ENCODE results near the gene ENO1. TPM values are rescaled to one million over a fixed set of nuclear protein-coding genes. Genes with fewer than 3 reads are reported as not detected.

Gene ENO1
- total and polyA plus RNA-seq, 4 donors: 270 to 499 (median 380) TPM

DNA sequence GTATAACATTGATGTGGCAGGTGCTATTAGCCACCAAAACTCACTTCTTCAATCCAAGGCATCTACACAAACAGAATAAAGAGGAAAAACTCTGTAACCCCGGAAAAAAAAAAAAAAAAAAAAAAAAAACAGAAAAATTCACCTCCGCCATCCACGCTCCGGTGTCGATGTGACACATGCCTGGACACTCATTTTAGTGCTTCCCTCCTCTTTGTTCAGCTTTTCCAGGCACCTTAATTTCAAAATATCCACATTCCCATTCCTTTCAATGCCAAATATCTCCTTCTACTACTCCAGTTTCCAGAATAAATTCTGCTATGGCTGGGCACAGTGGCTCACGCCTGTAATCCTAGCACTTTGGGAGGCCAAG lies 55.2 kb downstream of the ENO1 start:
- no peak overlapping the region for H3K9ac ChIP-seq (ENCODE audit: low read depth in 1 of 2, low read length in 2 of 2)

DNA sequence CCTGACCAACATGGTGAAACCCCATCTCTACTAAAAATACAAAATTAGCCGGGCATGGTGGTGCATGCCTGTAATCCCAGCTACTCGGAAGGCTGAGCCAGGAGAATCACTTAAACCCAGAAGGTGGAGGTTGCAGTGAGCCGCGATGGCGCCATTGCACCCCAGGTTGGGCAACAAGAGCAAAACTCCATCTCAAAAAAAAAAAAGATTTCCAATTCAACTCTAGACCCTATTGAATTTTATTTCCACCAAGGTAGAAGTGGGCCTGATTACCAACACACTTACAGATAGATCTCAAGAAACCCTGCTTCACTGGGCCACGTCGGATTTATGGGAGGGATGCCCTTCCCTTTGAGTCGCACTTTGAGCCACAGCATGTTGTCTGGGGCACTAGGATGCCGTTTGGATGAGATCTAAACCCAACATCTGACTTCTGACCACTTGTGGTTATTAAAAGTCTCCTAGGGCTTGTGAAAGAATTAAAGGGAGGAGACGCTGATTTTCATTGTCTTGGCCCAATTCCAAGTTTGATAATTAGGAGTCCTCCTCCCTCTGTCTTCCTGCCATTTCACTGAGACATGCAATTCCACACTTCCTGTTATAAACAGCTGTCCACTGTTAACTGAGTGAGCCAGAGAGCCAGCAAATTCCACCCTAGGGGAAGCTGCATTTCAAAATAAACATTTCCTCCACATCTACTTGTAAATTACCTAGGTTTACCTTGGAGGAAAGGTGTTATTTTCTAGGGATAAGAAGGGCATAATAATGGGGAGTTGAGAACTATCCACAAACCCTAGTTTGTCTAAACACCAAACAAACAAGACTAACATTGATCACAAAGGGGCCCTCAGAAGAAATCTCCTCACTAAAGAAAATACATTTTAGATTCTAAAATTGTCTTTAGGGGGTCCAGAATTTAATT lies 55.9 kb downstream of the ENO1 start:
- peaks cover 0 to 9% (median 5%) of the 10 kb centered on the region in 4 donors for H3K4me1 ChIP-seq (ENCODE audit: control insufficient read depth in 4 of 4, insufficient read depth in 4 of 4, low read length in 3 of 4)
- H3K27me3 ChIP-seq (ENCODE audit: control insufficient read depth in 4 of 4, insufficient read depth in 4 of 4, low read length in 3 of 4): no peaks in the 10 kb centered on the region
- WGBS: 70% methylated on average over 10 of the region's 10 CpGs
- H3K9me3 ChIP-seq (ENCODE audit: control insufficient read depth in 4 of 4, low read length in 3 of 4): no peaks in the 10 kb centered on the region
- TF ChIP-seq RXRA (IDR thresholded peaks at IDR 0.05): peak in 1 of 2 donors; percentile 12
- TF ChIP-seq HNF4G (IDR thresholded peaks at IDR 0.05): no peak
- TF ChIP-seq EGR1 (IDR thresholded peaks at IDR 0.05; ENCODE audit: low read depth in 2 of 2): no peak
- TF ChIP-seq TAF1 (conservative IDR thresholded peaks at IDR 0.05): no peak
- no peak for TF ChIP-seq YY1 (IDR thresholded peaks at IDR 0.05)
- TF ChIP-seq HNF4A (conservative IDR thresholded peaks at IDR 0.05): no peak
- peak; percentile 35 for TF ChIP-seq NR2F2 (IDR thresholded peaks at IDR 0.05)
- TF ChIP-seq FOXA2 (IDR thresholded peaks at IDR 0.05): no peak
- peak in 1 of 2 donors; percentile 35 for TF ChIP-seq GABPA (IDR thresholded peaks at IDR 0.05 in 1 of 2, conservative IDR thresholded peaks at IDR 0.05 in 1 of 2)
- TF ChIP-seq, protein P1, sequence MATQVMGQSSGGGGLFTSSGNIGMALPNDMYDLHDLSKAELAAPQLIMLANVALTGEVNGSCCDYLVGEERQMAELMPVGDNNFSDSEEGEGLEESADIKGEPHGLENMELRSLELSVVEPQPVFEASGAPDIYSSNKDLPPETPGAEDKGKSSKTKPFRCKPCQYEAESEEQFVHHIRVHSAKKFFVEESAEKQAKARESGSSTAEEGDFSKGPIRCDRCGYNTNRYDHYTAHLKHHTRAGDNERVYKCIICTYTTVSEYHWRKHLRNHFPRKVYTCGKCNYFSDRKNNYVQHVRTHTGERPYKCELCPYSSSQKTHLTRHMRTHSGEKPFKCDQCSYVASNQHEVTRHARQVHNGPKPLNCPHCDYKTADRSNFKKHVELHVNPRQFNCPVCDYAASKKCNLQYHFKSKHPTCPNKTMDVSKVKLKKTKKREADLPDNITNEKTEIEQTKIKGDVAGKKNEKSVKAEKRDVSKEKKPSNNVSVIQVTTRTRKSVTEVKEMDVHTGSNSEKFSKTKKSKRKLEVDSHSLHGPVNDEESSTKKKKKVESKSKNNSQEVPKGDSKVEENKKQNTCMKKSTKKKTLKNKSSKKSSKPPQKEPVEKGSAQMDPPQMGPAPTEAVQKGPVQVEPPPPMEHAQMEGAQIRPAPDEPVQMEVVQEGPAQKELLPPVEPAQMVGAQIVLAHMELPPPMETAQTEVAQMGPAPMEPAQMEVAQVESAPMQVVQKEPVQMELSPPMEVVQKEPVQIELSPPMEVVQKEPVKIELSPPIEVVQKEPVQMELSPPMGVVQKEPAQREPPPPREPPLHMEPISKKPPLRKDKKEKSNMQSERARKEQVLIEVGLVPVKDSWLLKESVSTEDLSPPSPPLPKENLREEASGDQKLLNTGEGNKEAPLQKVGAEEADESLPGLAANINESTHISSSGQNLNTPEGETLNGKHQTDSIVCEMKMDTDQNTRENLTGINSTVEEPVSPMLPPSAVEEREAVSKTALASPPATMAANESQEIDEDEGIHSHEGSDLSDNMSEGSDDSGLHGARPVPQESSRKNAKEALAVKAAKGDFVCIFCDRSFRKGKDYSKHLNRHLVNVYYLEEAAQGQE (IDR thresholded peaks at IDR 0.05): peak; percentile 22
- TF ChIP-seq RAD21 (IDR thresholded peaks at IDR 0.05): peak in 1 of 2 donors; percentile 24
- TF ChIP-seq, protein P2, sequence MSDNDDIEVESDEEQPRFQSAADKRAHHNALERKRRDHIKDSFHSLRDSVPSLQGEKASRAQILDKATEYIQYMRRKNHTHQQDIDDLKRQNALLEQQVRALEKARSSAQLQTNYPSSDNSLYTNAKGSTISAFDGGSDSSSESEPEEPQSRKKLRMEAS (IDR thresholded peaks at IDR 0.05): no peak
- TF ChIP-seq SP1 (IDR thresholded peaks at IDR 0.05): peak; percentile 38
- TF ChIP-seq JUND (IDR thresholded peaks at IDR 0.05): no peak
- TF ChIP-seq, protein P3, sequence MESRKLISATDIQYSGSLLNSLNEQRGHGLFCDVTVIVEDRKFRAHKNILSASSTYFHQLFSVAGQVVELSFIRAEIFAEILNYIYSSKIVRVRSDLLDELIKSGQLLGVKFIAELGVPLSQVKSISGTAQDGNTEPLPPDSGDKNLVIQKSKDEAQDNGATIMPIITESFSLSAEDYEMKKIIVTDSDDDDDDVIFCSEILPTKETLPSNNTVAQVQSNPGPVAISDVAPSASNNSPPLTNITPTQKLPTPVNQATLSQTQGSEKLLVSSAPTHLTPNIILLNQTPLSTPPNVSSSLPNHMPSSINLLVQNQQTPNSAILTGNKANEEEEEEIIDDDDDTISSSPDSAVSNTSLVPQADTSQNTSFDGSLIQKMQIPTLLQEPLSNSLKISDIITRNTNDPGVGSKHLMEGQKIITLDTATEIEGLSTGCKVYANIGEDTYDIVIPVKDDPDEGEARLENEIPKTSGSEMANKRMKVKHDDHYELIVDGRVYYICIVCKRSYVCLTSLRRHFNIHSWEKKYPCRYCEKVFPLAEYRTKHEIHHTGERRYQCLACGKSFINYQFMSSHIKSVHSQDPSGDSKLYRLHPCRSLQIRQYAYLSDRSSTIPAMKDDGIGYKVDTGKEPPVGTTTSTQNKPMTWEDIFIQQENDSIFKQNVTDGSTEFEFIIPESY (IDR thresholded peaks at IDR 0.05): no peak
- TF ChIP-seq CTCF (IDR thresholded peaks at IDR 0.05; ENCODE audit: low read depth, low read length, missing input control): no peak
- H3K9ac ChIP-seq (ENCODE audit: low read depth in 1 of 2, low read length in 2 of 2): no peak overlapping the region
- no peak for DNase-seq (ENCODE audit: low spot score)
- H3K36me3 ChIP-seq (ENCODE audit: control insufficient read depth in 4 of 4, insufficient read depth in 3 of 4, low read depth in 1 of 4, low read length in 3 of 4): no peaks in the 10 kb centered on the region
- no peak overlapping the region for H3K27ac ChIP-seq (ENCODE audit: low read depth in 1 of 2, low read length in 2 of 2)
- H3K4me3 ChIP-seq (ENCODE audit: low read depth in 1 of 3, low read length in 3 of 3): no peak overlapping the region

More for the DNA sequence above, 55.2 kb downstream of the ENO1 start:
- Histone ChIP-seq H3K27ac (ENCODE audit: low read depth in 1 of 2, low read length in 2 of 2) (peak overlapping the region in 1 of 2 donors; percentile 18), H3K36me3 (ENCODE audit: control insufficient read depth in 4 of 4, insufficient read depth in 3 of 4, low read depth in 1 of 4, low read length in 3 of 4) (no peaks in the 10 kb centered on the region), H3K9me3 (ENCODE audit: control insufficient read depth in 4 of 4, low read length in 3 of 4) (no peaks in the 10 kb centered on the region), H3K4me3 (ENCODE audit: low read depth in 1 of 3, low read length in 3 of 3) (no peak overlapping the region), H3K27me3 (ENCODE audit: control insufficient read depth in 4 of 4, insufficient read depth in 4 of 4, low read length in 3 of 4) (no peaks in the 10 kb centered on the region), H3K4me1 (ENCODE audit: control insufficient read depth in 4 of 4, insufficient read depth in 4 of 4, low read length in 3 of 4) (peaks cover 0 to 7% (median 4%) of the 10 kb centered on the region in 4 donors)
- TF ChIP-seq, protein P3 (IDR thresholded peaks at IDR 0.05): no peak
- TF ChIP-seq HNF4A (conservative IDR thresholded peaks at IDR 0.05): no peak
- no peak for TF ChIP-seq GABPA (IDR thresholded peaks at IDR 0.05 in 1 of 2, conservative IDR thresholded peaks at IDR 0.05 in 1 of 2)
- TF ChIP-seq, protein P2 (IDR thresholded peaks at IDR 0.05): no peak
- no peak for TF ChIP-seq JUND (IDR thresholded peaks at IDR 0.05)
- no peak for TF ChIP-seq EGR1 (IDR thresholded peaks at IDR 0.05; ENCODE audit: low read depth in 2 of 2)
- TF ChIP-seq YY1 (IDR thresholded peaks at IDR 0.05): no peak
- WGBS: 68% methylated on average over 6 of the region's 6 CpGs
- DNase-seq (ENCODE audit: low spot score): no peak
